Heart right ventricle (tissue), 16 donors: Measurements from ENCODE around the gene SLC44A5. TPM values are rescaled to one million over a fixed set of nuclear protein-coding genes. Genes with fewer than 3 reads are reported as not detected.
"Not testable (repeated sequence)": the region's sequence is repeated elsewhere in the genome, so short reads cannot be mapped to it uniquely, and the experiment has no call there.

ENCODE experiments used
- ATAC-seq, 8 donors: fragments of 200-7000 bp; cut with Tn5 transposase; one replicate each; pipeline ENCODE4 v1.9.1; 2020; ENCODE audit warnings: mild to moderate bottlenecking in 8 of 8, moderate library complexity in 8 of 8, moderate number of reproducible peaks in 1 of 8
- DNase-seq, 2 donors: peaks; one replicate each; pipeline ENCODE4 v3.0.0-alpha.2; 2020
- H3K27ac ChIP-seq, 10 donors: fragments of 200-600 bp; sonication (generic) in 2 of 10; one replicate each; pipeline versions ENCODE4 v1.5.0 to v1.8.0; 2020 to 2022; ENCODE audit warnings: mild to moderate bottlenecking in 3 of 10
- H3K27me3 ChIP-seq, 7 donors: fragments of 200-600 bp; one replicate each; pipeline ENCODE4 v1.8.0; 2021 to 2022; ENCODE audit warnings: mild to moderate bottlenecking in 2 of 7
- H3K36me3 ChIP-seq, 9 donors: fragments of 200-600 bp; sonication (generic) in 1 of 9; one replicate each; pipeline versions ENCODE4 v1.5.0 to v1.8.0; 2020 to 2022; ENCODE audit warnings: mild to moderate bottlenecking in 2 of 9
- H3K4me1 ChIP-seq, 9 donors: fragments of 200-600 bp; sonication (generic) in 1 of 9; one replicate each; pipeline versions ENCODE4 v1.5.0 to v1.8.0; 2020 to 2022; ENCODE audit warnings: mild to moderate bottlenecking in 4 of 9
- H3K4me3 ChIP-seq, 10 donors: fragments of 200-600 bp; sonication (generic) in 2 of 10; one replicate each; pipeline versions ENCODE4 v1.5.0 to v1.8.0; 2020 to 2022; ENCODE audit warnings: mild to moderate bottlenecking in 7 of 10, moderate library complexity in 2 of 10
- H3K9me3 ChIP-seq, 11 donors: fragments of 200-600 bp in 10 of 11; sonication (generic) in 2 of 11; one replicate each; pipeline versions ENCODE4 v1.5.0 to v1.8.0; 2013 to 2022; ENCODE audit warnings: mild to moderate bottlenecking in 2 of 11, control low read depth in 1 of 11, moderate library complexity in 1 of 11
- CTCF ChIP-seq, 9 donors: fragments of 200-600 bp; sonication (generic) in 2 of 9; IDR thresholded peaks; one replicate each; pipeline versions ENCODE4 v1.5.0 to v1.8.0; 2021 to 2022; ENCODE audit warnings: antibody characterized with exemption in 9 of 9, mild to moderate bottlenecking in 5 of 9, moderate library complexity in 1 of 9
- WGBS, 2 donors: extraction: QIAGEN DNeasy Blood & Tissue Kit; methylation state at CpG; one replicate each; pipeline ENCODE4 v1.1.7; 2013; ENCODE audit warnings: inconsistent platforms in 1 of 2; 5-methylcytosine and 5-hydroxymethylcytosine counted together
- intact Hi-C, 10 donors: fragments of 100-400 bp; cut with DNase I; formaldehyde crosslinking; loops; one replicate each; pipeline versions ENCODE4 v1.11.1 to v1.14.2; 2022
- polyA plus RNA-seq, 2 donors: library from polyadenylated mRNA; stranded (reverse); fragments of 200-250 nt; gene quantifications; one replicate each; pipeline ENCODE4 v1.2.3, GENCODE V29; 2013
- total RNA-seq, 10 donors: library from RNA; stranded (reverse); fragmentation: NEBNext Ultra II Directional in 3 of 10; extraction: Animal tissue kit (Norgen Biotek cat#: 25700) in 3 of 10; gene quantifications; one replicate each; pipeline versions ENCODE4 v1.2.1 to v1.2.4, GENCODE V29; 2021 to 2023
- donor health status: Arrhythmogenic right ventricular cardiomyopathy.
- donor health status: ischemic (EF 13 %, LVEDD 7.1; RV severe dilation, severe dysfunction).
- donor health status: healthy with polysubstance abuse.
- donor health status: DM: no; HTN: yes; CAD: no.
- donor health status: DM: no; HTN: no; CAD: no.
- donor health status: ischemic (EF 25% LVEDD 6.9; RV normal size, moderate dysfunction).
- donor health status: ischemic (EF 25% LVEDD 5.7; RV mildly dilated, moderate dysfunction).
- donor health status: healthy.
- donor health status: DM: yes; HTN: yes; CAD: no.
- donor health status: Ischemic cardiomyopathy.
- donor health status: ischemic (EF 35%, LVEDD 5.7; RV mildly dilated, moderate dysfunction).
- donor health status: nonischemic (EF 11% LVEDD 7.7; RV severe dilation, severe dysfunction).
- donor health status: DM: yes; HTN: yes; CAD: no.
- donor health status: PGD.
- donor health status: ischemic (EF 29% LVEDD 5.4; RV normal size, mild dysfunction).
- donor health status: nonischemic (EF 23%, LVEDD 6.1; RV moderate dilation, normal function).

Gene SLC44A5
- total and polyA plus RNA-seq, 12 donors = 0.10 to 4.8 (median 1.5) TPM

DNA sequence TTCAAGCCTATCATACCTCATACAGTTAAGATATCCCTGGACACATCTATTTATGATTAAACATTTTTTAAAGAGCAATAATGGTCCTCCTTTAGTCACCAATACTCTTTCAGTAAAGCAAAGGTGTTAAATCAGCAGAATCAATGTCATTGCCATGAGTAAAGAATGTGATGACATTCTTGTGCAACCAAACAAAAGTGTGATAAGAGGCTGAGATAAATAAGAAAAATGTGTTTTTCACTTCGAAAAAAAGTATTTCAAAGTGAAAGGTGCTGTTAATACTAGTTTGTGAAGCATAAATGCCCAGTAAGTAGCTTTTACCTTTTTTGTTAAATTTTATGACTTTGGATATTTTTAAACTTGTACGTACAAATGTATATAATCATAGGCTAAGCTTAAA is 8.4 kb downstream of the SLC44A5 start:
- Histone ChIP-seq H3K36me3 (no peaks in the 10 kb centered on the region), H3K4me1 (no peaks in the 10 kb centered on the region), H3K27me3 (no peaks in the 10 kb centered on the region), H3K4me3 (no peak overlapping the region), H3K27ac (no peak overlapping the region), H3K9me3 (peaks cover 0 to 11% (median 0%) of the 10 kb centered on the region in 11 donors)
- no peak for TF ChIP-seq CTCF (IDR thresholded peaks at IDR 0.05)
- ATAC-seq (no peak), DNase-seq (no peak)
- 47 to 48% methylated on average over 2 of the region's 2 CpGs for WGBS, 2 donors
- intact Hi-C loops = no loop called here

GRCh38 chr1:75600781-75601180 is 10.1 kb downstream of the SLC44A5 start:
- H3K36me3 ChIP-seq = no peaks in the 10 kb centered on the region
- DNase-seq (no peak), ATAC-seq (no peak)
- H3K9me3 ChIP-seq = peaks cover 0 to 11% (median 0%) of the 10 kb centered on the region in 11 donors
- no peaks in the 10 kb centered on the region for H3K27me3 ChIP-seq
- intact Hi-C loops = no loop called here
- WGBS, 2 donors = 71 to 74% methylated on average over 1 of the region's 1 CpG
- no peaks in the 10 kb centered on the region for H3K4me1 ChIP-seq
- TF ChIP-seq CTCF (IDR thresholded peaks at IDR 0.05) = no peak
- H3K4me3 ChIP-seq = no peak overlapping the region
- no peak overlapping the region for H3K27ac ChIP-seq

DNA sequence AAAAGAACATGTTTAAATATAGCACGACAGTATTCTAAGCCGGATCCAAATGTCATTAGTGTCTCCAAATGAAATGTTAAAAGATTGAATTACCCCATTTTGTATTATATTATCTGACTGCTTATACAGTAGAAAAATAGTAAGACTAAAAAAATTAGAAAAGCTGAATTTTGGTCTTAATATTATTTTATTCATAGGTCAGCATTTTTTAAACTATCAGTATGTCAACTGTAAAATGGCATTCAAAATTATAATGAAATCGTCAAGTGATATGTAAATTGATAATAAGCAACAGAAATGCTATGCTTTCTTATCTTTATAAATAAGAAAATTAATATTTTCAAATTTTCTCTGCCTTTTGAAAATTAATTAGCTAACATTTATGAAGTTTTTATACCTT is 16.6 kb downstream of the SLC44A5 start:
- no peak for TF ChIP-seq CTCF (IDR thresholded peaks at IDR 0.05)
- no peaks in the 10 kb centered on the region for H3K36me3 ChIP-seq
- H3K9me3 ChIP-seq = peaks cover 0 to 5% (median 0%) of the 10 kb centered on the region in 11 donors
- no peak for DNase-seq
- no peak for ATAC-seq
- 82 to 88% methylated on average over 3 of the region's 3 CpGs for WGBS, 2 donors
- H3K27me3 ChIP-seq = no peaks in the 10 kb centered on the region
- no peak overlapping the region for H3K27ac ChIP-seq
- intact Hi-C loops = no loop called here
- H3K4me3 ChIP-seq = no peak overlapping the region
- H3K4me1 ChIP-seq = no peaks in the 10 kb centered on the region

- 60 to 63% methylated on average over 3 of the region's 3 CpGs for WGBS, 2 donors
- H3K27ac ChIP-seq, H3K36me3 ChIP-seq, ATAC-seq, H3K27me3 ChIP-seq, H3K4me1 ChIP-seq, DNase-seq, intact Hi-C loops, H3K9me3 ChIP-seq, H3K4me3 ChIP-seq: not testable (repeated sequence)
These were observed 17.5 kb downstream of the SLC44A5 start for GRCh38 chr1:75593457-75593856.

GRCh38 chr1:75589637-75590036 is 21.3 kb downstream of the SLC44A5 start:
- intact Hi-C loops = no loop called here
- no peak for TF ChIP-seq CTCF (IDR thresholded peaks at IDR 0.05)
- 64 to 73% methylated on average over 4 of the region's 4 CpGs for WGBS, 2 donors

More at GRCh38 chr1:75589637-75590036, 21.3 kb downstream of the SLC44A5 start:
- ATAC-seq (no peak), DNase-seq (no peak)
- Histone ChIP-seq H3K4me1 (no peaks in the 10 kb centered on the region), H3K27ac (no peak overlapping the region), H3K36me3 (no peaks in the 10 kb centered on the region), H3K27me3 (no peaks in the 10 kb centered on the region), H3K9me3 (peaks cover 0 to 5% (median 0%) of the 10 kb centered on the region in 11 donors), H3K4me3 (no peak overlapping the region)
